Activated naive CD8-positive, alpha-beta T cell (primary cell): Measurements from ENCODE around the gene MYL5.

ENCODE experiments used
- H3K27ac Mint-ChIP-seq: one replicate; pipeline ENCODE4 v1.8.0; 2021; ENCODE audit warnings: mixed read lengths
- H3K27me3 Mint-ChIP-seq: one replicate; pipeline ENCODE4 v1.8.0; 2021; ENCODE audit warnings: mixed read lengths
- H3K36me3 Mint-ChIP-seq: one replicate; pipeline ENCODE4 v1.8.0; 2021; ENCODE audit warnings: mixed read lengths
- H3K4me1 Mint-ChIP-seq: one replicate; pipeline ENCODE4 v1.8.0; 2021; ENCODE audit warnings: low read depth, mixed read lengths
- H3K4me3 Mint-ChIP-seq: one replicate; pipeline ENCODE4 v1.8.0; 2021; ENCODE audit warnings: mild to moderate bottlenecking, mixed read lengths
- H3K9me3 Mint-ChIP-seq: one replicate; pipeline ENCODE4 v1.8.0; 2021; ENCODE audit warnings: low read depth, mixed read lengths

MYL5 gene

DNA sequence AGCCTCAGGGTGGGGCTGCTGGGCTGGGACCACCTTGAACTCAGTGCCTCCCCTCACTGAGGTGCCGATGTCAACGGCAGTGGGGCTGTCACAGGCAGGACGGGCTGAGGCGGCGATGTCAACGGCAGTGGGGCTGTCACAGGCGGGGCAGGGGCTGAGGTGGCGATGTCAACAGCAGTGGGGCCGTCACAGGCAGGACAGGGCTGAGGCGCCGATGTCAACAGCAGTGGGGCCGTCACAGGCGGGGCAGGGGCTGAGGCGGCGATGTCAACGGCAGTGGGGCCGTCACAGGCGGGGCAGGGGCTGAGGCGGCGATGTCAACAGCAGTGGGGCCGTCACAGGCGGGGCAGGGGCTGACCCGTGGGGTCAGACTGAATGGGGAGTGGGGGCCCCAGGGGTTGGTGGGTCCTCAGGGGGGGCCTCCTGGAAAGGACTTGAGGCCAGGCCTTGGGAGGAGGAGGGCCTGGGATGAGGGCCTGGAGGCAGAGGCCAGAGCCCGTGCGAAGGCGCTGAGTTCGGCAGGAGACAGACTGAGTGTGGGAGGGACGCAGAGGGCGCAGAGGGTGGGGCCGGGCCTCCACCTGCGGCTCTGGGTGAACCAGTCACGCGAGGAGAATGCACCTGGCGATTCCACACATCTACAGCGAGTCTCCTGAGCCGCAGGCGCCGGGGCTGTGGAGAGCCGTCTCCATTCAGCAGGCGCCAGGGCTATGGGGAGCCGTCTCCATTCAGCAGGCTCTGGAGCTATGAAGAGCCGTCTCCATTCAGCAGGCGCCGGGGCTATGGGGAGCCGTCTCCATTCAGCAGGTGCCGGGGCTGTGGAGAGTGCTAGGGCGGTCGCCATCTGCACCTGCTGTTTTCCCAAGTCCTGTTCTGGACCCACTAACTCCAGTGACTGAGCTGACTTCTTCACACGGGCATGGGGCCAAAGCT lies 23.1 kb upstream of the MYL5 start:
- H3K4me1 Mint-ChIP-seq, result peaks cover 3% of the 10 kb centered on the region
- H3K36me3 Mint-ChIP-seq, result no peaks in the 10 kb centered on the region
- H3K27me3 Mint-ChIP-seq, result peaks cover 5% of the 10 kb centered on the region
- no peak overlapping the region for H3K4me3 Mint-ChIP-seq
- no peak overlapping the region for H3K27ac Mint-ChIP-seq
- H3K9me3 Mint-ChIP-seq, result no peaks in the 10 kb centered on the region

DNA sequence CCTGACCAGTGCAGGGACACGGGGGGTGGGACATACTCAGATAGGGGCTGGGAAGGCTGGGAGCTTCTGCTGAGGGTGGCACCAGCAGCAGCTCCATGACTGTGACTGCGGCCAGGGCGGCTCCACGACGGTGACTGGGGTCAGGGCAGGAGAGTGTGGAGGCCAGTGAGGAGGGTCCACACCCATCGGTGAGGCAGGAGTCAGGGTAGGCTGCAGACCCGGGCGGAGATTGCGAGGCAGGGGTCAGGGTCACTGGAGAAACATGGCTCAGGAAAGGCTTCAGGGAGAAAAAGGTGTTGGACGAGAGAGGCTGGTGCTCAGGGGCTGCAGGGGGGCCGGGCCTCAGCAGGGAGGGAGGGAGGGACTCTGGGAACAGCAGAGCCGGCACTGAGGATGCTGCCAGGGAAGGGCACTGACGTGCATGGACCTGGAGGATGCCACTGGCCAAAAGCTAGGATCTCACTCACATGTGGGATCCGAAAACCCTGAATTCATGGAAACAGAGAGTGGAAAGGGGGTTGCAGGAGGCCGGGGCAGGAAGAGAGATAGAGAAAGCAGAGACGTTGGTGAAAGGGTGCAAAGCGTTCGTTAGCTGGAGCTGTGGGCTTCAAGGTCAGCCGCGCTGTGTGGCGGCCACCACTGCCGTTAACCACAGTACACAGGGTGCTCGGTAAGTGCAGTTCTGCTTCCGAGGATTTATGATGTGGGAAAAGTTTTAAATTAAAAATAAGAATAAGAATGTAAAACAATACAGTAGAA lies 22.3 kb upstream of the MYL5 start:
- no peak overlapping the region for H3K4me3 Mint-ChIP-seq
- H3K4me1 Mint-ChIP-seq, result no peaks in the 10 kb centered on the region
- no peaks in the 10 kb centered on the region for H3K27me3 Mint-ChIP-seq
- no peak overlapping the region for H3K27ac Mint-ChIP-seq
- no peaks in the 10 kb centered on the region for H3K36me3 Mint-ChIP-seq
- no peaks in the 10 kb centered on the region for H3K9me3 Mint-ChIP-seq

DNA sequence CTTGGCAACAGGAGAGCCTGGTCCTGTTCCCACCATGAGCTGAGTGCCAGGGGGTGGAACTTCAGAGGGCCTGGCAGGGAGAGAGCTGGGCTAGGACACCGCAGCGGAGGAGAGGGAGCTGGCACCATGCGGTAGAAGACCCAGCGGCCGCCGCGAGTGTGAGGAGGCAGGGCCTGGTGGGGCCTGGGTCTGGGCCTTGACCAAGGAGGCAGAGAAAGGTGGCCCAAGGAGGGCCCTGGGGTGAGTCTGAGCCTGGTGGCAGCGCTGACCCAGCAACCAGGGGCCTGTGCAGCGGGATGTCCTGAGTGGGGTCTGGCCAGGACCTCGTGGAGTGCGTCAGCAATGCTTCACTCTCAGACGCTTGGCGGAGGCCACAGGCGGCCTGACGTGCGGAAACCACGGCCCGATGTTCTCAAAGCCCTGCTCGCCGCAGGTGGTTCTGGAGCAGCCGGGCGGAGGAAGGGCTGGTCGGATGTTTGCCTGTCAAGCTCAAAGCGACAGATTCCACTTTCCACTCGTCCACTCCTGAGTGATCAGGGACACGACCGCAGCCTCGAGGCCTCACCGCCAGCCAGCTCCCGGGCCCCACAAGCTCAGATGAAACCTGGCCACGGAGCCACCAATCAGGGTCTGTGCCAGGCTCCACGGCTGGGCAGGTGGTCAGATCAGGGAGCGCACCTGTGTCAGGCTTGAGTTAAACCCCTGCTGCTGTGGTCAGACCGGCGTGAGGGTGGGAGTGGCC lies 21.1 kb upstream of the MYL5 start:
- no peak overlapping the region for H3K27ac Mint-ChIP-seq
- no peaks in the 10 kb centered on the region for H3K9me3 Mint-ChIP-seq
- H3K36me3 Mint-ChIP-seq, result no peaks in the 10 kb centered on the region
- H3K4me1 Mint-ChIP-seq, result no peaks in the 10 kb centered on the region
- H3K4me3 Mint-ChIP-seq, result no peak overlapping the region
- H3K27me3 Mint-ChIP-seq, result no peaks in the 10 kb centered on the region

DNA sequence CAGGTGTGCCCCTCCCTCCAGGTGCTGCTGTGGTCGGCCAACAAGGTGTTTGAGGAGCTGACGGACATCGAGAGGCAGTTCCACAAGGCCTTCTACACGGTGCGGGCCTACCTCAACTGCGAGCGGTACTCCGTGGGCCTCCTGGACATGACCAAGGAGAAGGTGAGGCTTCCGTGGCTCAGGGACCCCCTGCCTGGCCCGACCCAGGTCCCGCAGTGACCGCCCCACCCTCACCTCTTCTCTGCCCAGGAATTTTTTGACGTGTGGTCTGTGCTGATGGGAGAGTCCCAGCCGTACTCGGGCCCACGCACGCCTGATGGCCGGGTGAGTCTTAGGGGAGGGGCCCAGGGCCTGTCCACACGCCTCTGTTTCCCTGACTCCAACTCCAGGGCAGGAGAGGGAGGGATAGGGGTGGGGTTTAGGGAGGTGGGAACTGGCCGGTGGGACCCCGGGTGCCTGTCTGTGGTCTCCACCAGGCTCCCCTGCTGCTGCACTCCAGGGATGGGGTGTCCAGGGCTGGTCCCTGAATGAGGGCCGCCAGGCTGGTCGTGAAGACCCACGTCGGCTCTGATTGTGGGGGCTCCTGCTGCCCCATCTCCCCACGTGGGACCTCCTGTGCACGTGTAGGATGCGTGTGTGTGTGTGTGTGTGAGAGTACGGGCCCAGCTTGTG lies 20.4 kb upstream of the MYL5 start:
- Mint-ChIP-seq H3K4me3 (no peak overlapping the region), H3K4me1 (no peaks in the 10 kb centered on the region), H3K27me3 (no peaks in the 10 kb centered on the region), H3K9me3 (no peaks in the 10 kb centered on the region), H3K36me3 (no peaks in the 10 kb centered on the region), H3K27ac (no peak overlapping the region)

DNA sequence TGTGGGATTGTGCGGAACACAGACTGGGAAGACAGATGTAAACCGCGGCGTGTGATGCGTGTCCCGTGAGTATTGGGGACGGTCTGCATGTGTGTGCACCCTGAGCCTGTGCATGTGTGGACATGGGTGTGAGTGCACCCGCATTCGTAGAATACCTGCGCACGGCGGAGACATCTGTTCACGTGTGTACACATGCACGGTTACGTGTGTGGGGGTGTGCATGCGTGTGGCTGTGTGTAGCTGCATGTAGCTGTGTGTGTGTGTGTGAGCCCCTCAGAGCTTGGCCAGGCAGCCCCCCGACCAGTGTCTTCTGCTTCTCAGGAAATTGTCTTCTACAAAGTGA lies 19.9 kb upstream of the MYL5 start:
- Mint-ChIP-seq H3K27ac (no peak overlapping the region), H3K36me3 (no peaks in the 10 kb centered on the region), H3K4me1 (no peaks in the 10 kb centered on the region), H3K4me3 (no peak overlapping the region), H3K27me3 (no peaks in the 10 kb centered on the region), H3K9me3 (no peaks in the 10 kb centered on the region)

DNA sequence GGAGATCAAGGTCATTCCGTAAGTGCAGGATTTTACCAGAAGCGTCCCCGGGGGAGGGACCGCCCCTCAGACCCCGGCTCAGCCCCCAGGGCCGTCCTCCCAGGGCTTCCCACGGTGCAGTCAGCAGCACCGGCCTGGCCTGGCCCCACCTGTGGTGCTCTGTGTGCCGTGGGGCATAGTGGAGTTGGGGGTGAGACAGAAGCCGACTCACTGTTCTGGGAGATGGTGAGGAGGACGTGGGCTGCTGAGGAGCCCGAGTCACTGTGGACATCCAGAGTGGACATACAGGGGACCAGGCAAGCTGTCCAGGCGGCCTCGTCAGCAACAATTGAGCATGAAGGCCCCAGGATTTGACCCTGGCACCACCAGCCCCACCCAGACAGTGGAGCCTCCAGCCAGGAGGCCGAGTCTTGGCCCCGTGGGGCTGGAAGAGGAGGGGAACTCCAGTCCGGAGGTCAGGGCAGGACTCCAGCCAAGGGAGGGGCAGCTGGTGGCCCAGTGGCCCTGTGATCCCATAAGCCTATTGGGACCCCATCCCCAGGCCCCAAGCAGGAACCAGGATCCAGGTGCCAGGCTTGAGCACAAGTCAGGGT lies 19.4 kb upstream of the MYL5 start:
- H3K27me3 Mint-ChIP-seq, result no peaks in the 10 kb centered on the region
- H3K36me3 Mint-ChIP-seq, result no peaks in the 10 kb centered on the region
- H3K27ac Mint-ChIP-seq, result no peak overlapping the region
- H3K4me1 Mint-ChIP-seq, result no peaks in the 10 kb centered on the region
- no peak overlapping the region for H3K4me3 Mint-ChIP-seq
- H3K9me3 Mint-ChIP-seq, result no peaks in the 10 kb centered on the region

DNA sequence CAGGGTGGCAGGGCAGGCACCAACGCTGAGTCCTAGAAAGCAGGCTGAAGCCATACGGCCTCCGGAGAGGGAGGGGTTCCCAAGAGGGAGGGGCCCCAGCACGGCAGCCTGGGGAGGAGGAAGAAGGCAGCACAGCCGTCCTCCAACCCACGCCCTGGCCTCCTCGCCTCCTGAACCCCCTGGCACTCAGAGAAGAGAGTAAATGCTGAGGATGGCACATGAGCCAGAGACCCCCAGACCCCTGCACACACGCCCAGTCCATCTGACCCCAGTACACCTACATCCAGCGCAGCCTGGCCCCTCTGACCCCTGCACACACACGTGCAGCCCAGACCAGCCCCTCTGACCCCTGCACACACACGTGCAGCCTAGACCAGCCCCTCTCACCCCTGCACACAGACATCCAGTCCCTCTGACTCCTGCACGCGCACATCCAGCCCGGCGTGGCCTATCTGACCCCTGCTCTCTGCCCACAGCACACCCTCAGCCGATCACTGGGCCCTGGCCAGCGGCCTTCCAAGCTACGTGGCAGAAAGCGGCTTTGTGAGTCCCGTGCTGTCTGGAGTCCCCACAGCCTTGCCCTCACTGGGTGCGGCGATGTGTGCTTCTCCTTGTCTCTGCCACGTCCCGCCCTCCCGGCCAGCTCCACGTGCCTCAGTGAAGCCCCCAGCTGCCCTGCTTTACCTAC lies 18.7 kb upstream of the MYL5 start:
- Mint-ChIP-seq H3K9me3 (no peaks in the 10 kb centered on the region), H3K36me3 (no peaks in the 10 kb centered on the region)

DNA sequence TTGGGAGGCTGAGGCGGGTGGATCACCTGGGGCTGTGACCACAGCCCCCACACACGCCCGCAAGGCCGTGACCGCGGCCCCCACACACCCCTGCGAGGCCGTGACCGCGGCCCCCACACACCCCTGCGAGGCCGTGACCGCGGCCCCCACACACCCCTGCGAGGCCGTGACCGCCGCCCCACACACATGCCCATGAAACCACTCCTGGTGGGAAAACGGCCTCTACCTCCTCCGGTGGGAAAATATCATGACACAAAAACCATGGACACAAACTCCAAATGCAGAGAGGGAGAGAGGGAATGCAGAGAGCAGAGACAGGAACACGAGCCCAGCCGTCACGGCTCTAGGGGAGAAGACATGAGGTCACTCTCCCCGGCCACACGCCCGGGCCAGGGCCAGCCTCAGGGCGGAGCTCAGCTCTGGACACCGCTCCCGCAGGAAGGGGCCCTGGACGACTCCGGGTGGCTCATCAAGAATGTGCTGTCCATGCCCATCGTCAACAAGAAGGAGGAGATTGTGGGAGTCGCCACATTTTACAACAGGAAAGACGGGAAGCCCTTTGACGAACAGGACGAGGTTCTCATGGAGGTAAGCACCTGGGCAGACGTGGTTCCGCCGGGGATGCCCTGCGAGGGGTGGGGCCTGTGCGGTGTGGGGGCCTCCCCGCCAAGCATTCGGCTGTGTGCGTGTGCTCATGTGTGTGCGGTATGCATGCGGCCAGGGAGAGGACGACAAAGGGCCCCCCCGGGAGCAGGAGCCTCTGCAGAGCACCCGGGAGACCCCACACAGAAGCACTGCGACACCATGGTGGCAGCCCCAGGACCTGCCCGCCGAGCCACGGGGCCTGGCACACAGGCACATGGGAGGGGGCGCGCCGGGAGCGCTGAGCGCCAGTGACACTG lies 17.7 kb upstream of the MYL5 start:
- Mint-ChIP-seq H3K4me1 (peaks cover 1% of the 10 kb centered on the region), H3K9me3 (no peaks in the 10 kb centered on the region), H3K4me3 (no peak overlapping the region), H3K27ac (no peak overlapping the region), H3K36me3 (peaks cover 5% of the 10 kb centered on the region), H3K27me3 (no peaks in the 10 kb centered on the region)

More for the DNA sequence above, 18.7 kb upstream of the MYL5 start:
- peaks cover 1% of the 10 kb centered on the region for H3K4me1 Mint-ChIP-seq
- no peaks in the 10 kb centered on the region for H3K27me3 Mint-ChIP-seq
- no peak overlapping the region for H3K4me3 Mint-ChIP-seq
- H3K27ac Mint-ChIP-seq, result no peak overlapping the region

DNA sequence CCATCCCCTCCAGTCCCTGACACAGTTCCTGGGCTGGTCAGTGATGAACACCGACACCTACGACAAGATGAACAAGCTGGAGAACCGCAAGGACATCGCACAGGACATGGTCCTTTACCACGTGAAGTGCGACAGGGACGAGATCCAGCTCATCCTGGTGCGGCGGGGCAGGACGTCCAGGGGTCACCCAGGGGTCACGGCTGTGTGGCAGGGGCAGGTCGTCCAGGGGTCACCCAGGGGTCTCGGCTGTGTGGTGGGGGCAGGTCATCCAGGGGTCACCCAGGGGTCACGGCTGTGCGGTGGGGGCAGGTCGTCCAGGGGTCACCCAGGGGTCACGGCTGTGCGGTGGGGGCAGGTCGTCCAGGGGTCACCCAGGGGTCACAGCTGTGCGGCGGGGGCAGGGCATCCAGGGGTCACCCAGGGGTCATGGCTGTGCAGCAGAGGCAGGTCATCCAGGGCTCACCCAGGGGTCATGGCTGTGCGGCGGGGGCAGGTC lies 17.0 kb upstream of the MYL5 start:
- no peaks in the 10 kb centered on the region for H3K9me3 Mint-ChIP-seq
- no peak overlapping the region for H3K4me3 Mint-ChIP-seq
- H3K36me3 Mint-ChIP-seq, result peaks cover 5% of the 10 kb centered on the region
- no peaks in the 10 kb centered on the region for H3K27me3 Mint-ChIP-seq
- H3K4me1 Mint-ChIP-seq, result peaks cover 2% of the 10 kb centered on the region
- no peak overlapping the region for H3K27ac Mint-ChIP-seq

DNA sequence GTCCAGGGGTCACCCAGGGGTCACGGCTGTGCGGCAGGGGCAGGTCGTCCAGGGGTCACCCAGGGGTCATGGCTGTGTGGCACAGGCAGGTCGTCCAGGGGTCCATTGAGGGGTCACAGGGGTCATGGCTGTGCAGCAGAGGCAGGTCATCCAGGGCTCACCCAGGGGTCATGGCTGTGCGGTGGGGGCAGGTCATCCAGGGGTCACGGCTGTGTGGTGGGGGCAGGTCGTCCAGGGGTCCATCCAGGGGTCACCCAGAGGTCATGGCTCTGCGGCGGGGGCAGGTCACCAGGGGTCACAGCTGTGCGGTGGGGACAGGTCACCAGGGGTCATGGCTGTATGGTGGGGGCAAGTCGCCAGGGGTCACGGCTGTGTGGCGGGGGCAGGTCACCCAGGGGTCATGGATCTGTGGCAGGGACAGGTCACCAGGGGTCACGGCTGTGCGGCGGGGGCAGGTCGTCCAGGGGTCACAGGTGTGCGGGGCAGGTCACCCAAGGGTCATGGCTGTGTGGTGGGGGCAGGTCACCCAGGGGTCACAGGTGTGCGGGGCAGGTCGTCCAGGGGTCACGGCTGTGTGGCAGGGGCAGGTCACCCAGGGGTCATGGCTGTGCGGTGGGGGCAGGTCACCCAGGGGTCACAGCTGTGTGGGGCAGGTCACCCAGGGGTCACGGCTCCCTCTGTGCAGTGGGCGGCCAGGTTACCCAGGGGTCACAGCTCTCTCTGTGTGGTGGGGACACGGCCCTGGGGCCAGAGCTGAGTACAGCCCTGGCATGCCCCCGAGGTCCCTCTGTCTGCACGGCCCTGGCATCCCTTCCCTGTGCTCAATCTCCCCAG lies 16.3 kb upstream of the MYL5 start:
- no peaks in the 10 kb centered on the region for H3K27me3 Mint-ChIP-seq
- H3K36me3 Mint-ChIP-seq, result peaks cover 5% of the 10 kb centered on the region

DNA sequence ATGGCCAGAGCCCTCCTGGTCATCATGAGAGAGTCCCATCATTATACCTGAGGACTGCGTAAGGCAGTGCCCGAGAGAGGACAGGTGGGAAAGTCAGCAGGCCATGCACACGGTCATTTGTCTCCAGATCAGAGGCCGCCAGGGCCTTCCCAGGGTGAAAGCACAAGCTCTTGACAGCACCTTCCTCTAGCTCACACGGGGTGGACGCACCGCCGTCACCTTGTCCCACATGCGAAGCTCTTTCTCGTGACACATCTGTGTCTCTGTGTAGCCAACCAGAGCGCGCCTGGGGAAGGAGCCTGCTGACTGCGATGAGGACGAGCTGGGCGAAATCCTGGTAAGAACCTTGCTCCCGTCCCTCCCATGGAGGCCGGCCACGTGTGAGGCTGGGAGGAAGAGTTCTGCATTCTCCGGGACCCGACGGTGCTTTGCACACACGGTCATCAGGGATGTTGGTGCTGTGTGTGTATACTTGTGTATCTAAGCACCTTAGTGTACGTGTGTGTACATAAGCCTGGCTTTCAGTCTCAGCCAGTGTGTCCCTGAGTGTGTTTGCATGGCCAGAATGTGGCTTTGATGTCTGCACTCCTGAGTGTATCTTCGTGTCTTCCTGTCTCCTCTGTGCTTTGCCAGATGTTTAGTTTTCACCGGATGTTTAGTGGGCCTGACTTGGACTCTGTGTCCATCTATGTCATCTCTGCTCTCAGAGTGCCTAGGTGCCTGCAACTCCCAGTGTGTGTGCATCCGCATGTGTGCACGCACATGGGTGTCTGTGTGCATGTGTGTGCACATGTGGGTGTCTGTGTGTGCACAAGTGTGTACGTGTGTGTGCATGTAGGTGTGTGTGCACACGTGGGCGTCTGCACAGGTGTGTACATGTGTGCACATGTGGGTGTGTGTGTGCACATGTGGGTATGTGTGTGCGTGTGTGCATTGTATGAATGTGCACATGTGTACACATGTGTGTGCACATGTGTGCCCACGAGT lies 15.4 kb upstream of the MYL5 start:
- no peaks in the 10 kb centered on the region for H3K9me3 Mint-ChIP-seq
- no peak overlapping the region for H3K4me3 Mint-ChIP-seq
- peaks cover 5% of the 10 kb centered on the region for H3K36me3 Mint-ChIP-seq
- no peak overlapping the region for H3K27ac Mint-ChIP-seq
- no peaks in the 10 kb centered on the region for H3K27me3 Mint-ChIP-seq
- peaks cover 5% of the 10 kb centered on the region for H3K4me1 Mint-ChIP-seq

More for the DNA sequence above, 16.3 kb upstream of the MYL5 start:
- Mint-ChIP-seq H3K9me3 (no peaks in the 10 kb centered on the region), H3K4me1 (peaks cover 5% of the 10 kb centered on the region), H3K4me3 (no peak overlapping the region), H3K27ac (no peak overlapping the region)
